ENCODE data around the gene BRAP. TPM values are rescaled to one million over a fixed set of nuclear protein-coding genes. Genes with fewer than 3 reads are reported as not detected.

The BRAP gene
- polyA plus RNA-seq, 1 of the 3 experiments (the other 2 are of a cell fraction), result 11.4 TPM

DNA sequence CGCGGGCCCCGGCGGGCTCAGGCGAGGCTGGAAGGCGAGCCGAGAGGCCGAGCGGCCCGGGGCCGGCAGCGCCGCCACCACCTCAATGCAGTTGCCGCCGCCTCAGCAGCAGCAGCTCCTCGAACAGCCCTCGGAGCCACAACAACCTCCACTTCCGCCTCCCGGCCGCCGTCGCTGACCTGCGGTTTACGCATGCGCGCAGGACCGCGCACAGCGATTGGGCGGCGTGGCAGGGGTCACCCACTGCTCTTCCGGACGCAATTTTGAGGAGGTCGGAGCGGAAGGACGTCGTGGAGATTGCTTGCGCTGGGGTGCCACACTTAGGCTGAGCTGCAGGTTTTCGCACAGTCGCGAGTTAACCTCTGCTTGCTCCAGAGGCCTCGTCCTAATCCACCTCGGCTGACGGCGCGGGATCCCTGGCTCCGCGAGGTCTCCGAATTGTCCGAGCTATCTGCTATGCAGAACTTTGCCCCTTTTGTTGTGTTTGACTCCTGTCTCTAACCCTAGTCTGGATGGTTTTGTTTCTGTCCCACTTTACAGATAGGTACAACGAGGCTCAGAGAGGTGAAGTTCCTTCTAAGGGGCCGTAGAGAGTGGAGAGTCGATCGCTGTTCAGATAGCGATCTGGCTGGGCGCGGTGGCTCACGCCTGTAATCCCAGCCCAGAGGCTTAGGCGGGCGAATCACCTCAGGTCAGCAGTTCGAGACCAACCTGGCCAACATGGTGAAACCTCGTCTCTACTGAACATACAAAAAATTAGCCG lies at the start of gene BRAP, which contains the start of gene ACAD10 (continued):
- TF ChIP-seq, protein P1, sequence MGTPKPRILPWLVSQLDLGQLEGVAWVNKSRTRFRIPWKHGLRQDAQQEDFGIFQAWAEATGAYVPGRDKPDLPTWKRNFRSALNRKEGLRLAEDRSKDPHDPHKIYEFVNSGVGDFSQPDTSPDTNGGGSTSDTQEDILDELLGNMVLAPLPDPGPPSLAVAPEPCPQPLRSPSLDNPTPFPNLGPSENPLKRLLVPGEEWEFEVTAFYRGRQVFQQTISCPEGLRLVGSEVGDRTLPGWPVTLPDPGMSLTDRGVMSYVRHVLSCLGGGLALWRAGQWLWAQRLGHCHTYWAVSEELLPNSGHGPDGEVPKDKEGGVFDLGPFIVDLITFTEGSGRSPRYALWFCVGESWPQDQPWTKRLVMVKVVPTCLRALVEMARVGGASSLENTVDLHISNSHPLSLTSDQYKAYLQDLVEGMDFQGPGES (IDR thresholded peaks at IDR 0.05; ENCODE audit: low read depth, low read length), result no peak
- TF ChIP-seq POLR2AphosphoS5 (IDR thresholded peaks at IDR 0.05; ENCODE audit: low read depth, low read length) (peak; percentile 97), MEF2A (IDR thresholded peaks at IDR 0.05; ENCODE audit: borderline replicate concordance, low read depth) (no peak), RXRA (IDR thresholded peaks at IDR 0.05; ENCODE audit: borderline replicate concordance, low read depth) (no peak), GATA2 (CRISPR knock-in tag; IDR thresholded peaks at IDR 0.05) (peak; percentile 76), USF1 (IDR thresholded peaks at IDR 0.05; ENCODE audit: borderline replicate concordance, low read depth) (no peak), RAD21 (IDR thresholded peaks at IDR 0.05; ENCODE audit: low read length) (peak; percentile 9; the same call in 1 of the 2 replicates), FOXM1 (IDR thresholded peaks at IDR 0.05; ENCODE audit: low read depth) (no peak), FOSL2 (IDR thresholded peaks at IDR 0.05; ENCODE audit: borderline replicate concordance, low read depth) (no peak), EZH2phosphoT487 (IDR thresholded peaks at IDR 0.05; ENCODE audit: borderline replicate concordance, low read depth) (no peak), ZBTB33 (IDR thresholded peaks at IDR 0.05; ENCODE audit: borderline replicate concordance, low read depth) (no peak)

DNA sequence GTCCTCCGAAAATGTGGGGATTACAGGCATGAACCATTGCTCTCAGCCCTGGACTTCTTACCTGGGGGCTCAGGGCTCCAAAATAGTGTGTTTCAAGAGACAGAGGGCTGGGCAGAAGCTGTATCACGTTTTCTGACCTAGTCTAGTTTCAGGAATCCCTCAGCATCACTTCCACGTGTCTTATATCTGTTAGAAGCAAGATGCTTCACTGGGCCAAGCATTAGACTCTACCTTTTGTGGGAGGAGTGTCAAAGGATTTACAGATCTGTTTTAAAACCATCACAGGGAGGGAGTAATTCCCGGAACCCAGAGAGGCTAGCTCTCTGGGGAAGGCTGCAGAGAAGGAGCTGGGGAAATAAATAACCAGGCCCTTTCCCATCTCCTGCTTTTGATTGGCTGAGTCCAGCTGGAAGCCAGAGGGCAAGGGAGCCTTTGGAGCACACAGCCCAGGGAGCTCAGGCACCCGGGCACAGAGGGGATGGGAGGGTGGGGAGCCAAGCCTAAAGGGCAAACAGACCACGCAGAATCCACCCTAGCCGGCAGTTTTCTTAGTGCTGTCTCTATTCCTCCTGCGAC lies 47.7 kb upstream of the BRAP start:
- Histone ChIP-seq H3K9ac (no peak overlapping the region), H3K9me2 (no peaks in the 10 kb centered on the region), H3K27ac (ENCODE audit: low read depth in 2 of 2, low read length in 1 of 2) (no peak overlapping the region), H4K20me1 (ENCODE audit: insufficient read depth) (no peaks in the 10 kb centered on the region), H3K36me3 (replicated peaks in 1 of 2; ENCODE audit: control insufficient read depth in 1 of 2, insufficient read depth in 2 of 2, low read length in 1 of 2) (peaks cover 19 to 23% of the 10 kb centered on the region in 2 experiments), H3K4me2 (no peak overlapping the region), H3K9me3 (no peaks in the 10 kb centered on the region), H2AFZ (ENCODE audit: low read depth) (no peak overlapping the region), H3K4me3 (ENCODE audit: low read depth in 2 of 2, low read length in 1 of 2) (no peak overlapping the region), H3K4me1 (ENCODE audit: control insufficient read depth in 1 of 2, insufficient read depth in 2 of 2, low read depth in 1 of 2, low read length in 1 of 2) (peaks cover 0 to 3% of the 10 kb centered on the region in 2 experiments; a peak in 1 of 4 replicates), H3K79me2 (ENCODE audit: insufficient read depth) (no peaks in the 10 kb centered on the region), H3K27me3 (ENCODE audit: insufficient read depth) (no peaks in the 10 kb centered on the region), H3F3A (replicated peaks; ENCODE audit: insufficient read depth) (no peaks in the 10 kb centered on the region)
- WGBS (ENCODE audit: low lambda C conversion rate), result 91% methylated on average over 8 of the region's 8 CpGs
- ChIA-PET POLR2A (no interaction called here), CTCF (interaction anchor here (0.8 to 2.1 kb wide), 2 partner anchors 17 to 21 kb away, joined by 3 to 5 read pairs; no protein-coding TSS in a partner anchor)
- no peak for DNase-seq
- TF ChIP-seq ELF1 (IDR thresholded peaks at IDR 0.05) (no peak), TCF12 (IDR thresholded peaks at IDR 0.05) (no peak), RXRA (IDR thresholded peaks at IDR 0.05; ENCODE audit: borderline replicate concordance, low read depth) (no peak), CHD2 (IDR thresholded peaks at IDR 0.05; ENCODE audit: low read length, partially characterized antibody) (no peak), USF1 (IDR thresholded peaks at IDR 0.05; ENCODE audit: borderline replicate concordance, low read depth) (no peak), GATA2 (CRISPR knock-in tag; IDR thresholded peaks at IDR 0.05) (no peak), NFIC (IDR thresholded peaks at IDR 0.05; ENCODE audit: borderline replicate concordance) (no peak), SMC3 (IDR thresholded peaks at IDR 0.05; ENCODE audit: low read depth, low read length) (no peak)
- TF ChIP-seq, protein P1 (IDR thresholded peaks at IDR 0.05; ENCODE audit: low read depth, low read length), result no peak
- TF ChIP-seq, protein P2, sequence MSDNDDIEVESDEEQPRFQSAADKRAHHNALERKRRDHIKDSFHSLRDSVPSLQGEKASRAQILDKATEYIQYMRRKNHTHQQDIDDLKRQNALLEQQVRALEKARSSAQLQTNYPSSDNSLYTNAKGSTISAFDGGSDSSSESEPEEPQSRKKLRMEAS (IDR thresholded peaks at IDR 0.05; ENCODE audit: low read depth), result no peak
